Endodermal cell (in vitro differentiated cells): Measurements from ENCODE around the gene NDUFA13. TPM values are rescaled to one million over a fixed set of nuclear protein-coding genes. Genes with fewer than 3 reads are reported as not detected.

Experiments used
- DNase-seq: peaks from one replicate; pipeline ENCODE4 v3.0.0-alpha.2; 2017
- H3K27ac ChIP-seq: 2 replicates; pipeline ENCODE4 v1.5.1; 2013; ENCODE audit warnings: mild to moderate bottlenecking, low read depth, low read length, moderate library complexity
- H3K27me3 ChIP-seq: 2 replicates; pipeline ENCODE4 v1.6.1; 2013; ENCODE audit warnings: mild to moderate bottlenecking, low read length, moderate library complexity; ENCODE audit not compliant: insufficient read depth, control insufficient read depth, poor library complexity, severe bottlenecking
- H3K36me3 ChIP-seq: 2 replicates; pipeline ENCODE4 v1.7.0; 2013; ENCODE audit warnings: mild to moderate bottlenecking, low read length, moderate library complexity; ENCODE audit not compliant: control insufficient read depth, insufficient read depth
- H3K4me1 ChIP-seq: one replicate; pipeline ENCODE4 v1.7.0; 2013; ENCODE audit warnings: low read length; ENCODE audit not compliant: control insufficient read depth, insufficient read depth
- H3K4me3 ChIP-seq: 2 replicates; pipeline ENCODE4 v1.5.1; 2013; ENCODE audit warnings: mild to moderate bottlenecking, low read length, moderate library complexity
- H3K9ac ChIP-seq: 2 replicates; pipeline ENCODE4 v1.6.1; 2013; ENCODE audit warnings: mild to moderate bottlenecking, low read length, moderate library complexity; ENCODE audit not compliant: poor library complexity, severe bottlenecking; ENCODE audit errors: extremely low read depth
- H3K9me3 ChIP-seq: 2 replicates; pipeline ENCODE4 v1.6.1; 2013; ENCODE audit warnings: mild to moderate bottlenecking, low read length, moderate library complexity; ENCODE audit not compliant: control insufficient read depth
- H3K27ac Mint-ChIP-seq: 2 replicates; pipeline ENCODE4 v1.8.0; 2020; ENCODE audit warnings: mixed read lengths
- H3K27me3 Mint-ChIP-seq: 2 replicates; pipeline ENCODE4 v1.8.0; 2021; ENCODE audit warnings: mild to moderate bottlenecking, mixed read lengths; ENCODE audit not compliant: insufficient read depth
- H3K36me3 Mint-ChIP-seq: 2 replicates; pipeline ENCODE4 v1.8.0; 2020; ENCODE audit warnings: low read depth, mixed read lengths
- H3K4me1 Mint-ChIP-seq: 2 replicates; pipeline ENCODE4 v1.8.0; 2020; ENCODE audit warnings: mixed read lengths
- H3K4me3 Mint-ChIP-seq: 2 replicates; pipeline ENCODE4 v1.8.0; 2020; ENCODE audit warnings: mild to moderate bottlenecking, moderate library complexity, mixed read lengths
- H3K9me3 Mint-ChIP-seq: 2 replicates; pipeline ENCODE4 v1.8.0; 2020; ENCODE audit warnings: mild to moderate bottlenecking, mixed read lengths
- CTCF ChIP-seq: fragments of 200-600 bp; sonication (generic); conservative IDR thresholded peaks from 2 replicates; pipeline ENCODE4 v1.5.0; 2021; ENCODE audit warnings: antibody characterized with exemption, mild to moderate bottlenecking
- WGBS, 2 experiments: methylation state at CpG; one replicate each; pipeline versions ENCODE4 v1.1.5 to v1.1.7; 2013; ENCODE audit warnings: missing lambda C conversion rate in 2 of 2, mixed read lengths in 1 of 2; ENCODE audit not compliant: insufficient coverage in 1 of 2, insufficient read length in 1 of 2; 5-methylcytosine and 5-hydroxymethylcytosine counted together
- total RNA-seq, 2 donors: library from RNA; stranded (reverse); fragmentation: NEBNext Ultra II Directional in 1 of 2; extraction: Animal tissue kit (Norgen Biotek cat#: 25700) in 1 of 2; gene quantifications; 2 replicates in 1 of 2; 3 replicates in 1 of 2; pipeline ENCODE4 v1.2.1, GENCODE V29; 2021

The NDUFA13 gene
- total RNA-seq, 2 donors from 2014 or later, result 408 to 446 TPM

GRCh38 chr19:19530423-19530804 lies 14.4 kb downstream of the NDUFA13 start:
- H3K36me3 Mint-ChIP-seq, result peaks cover 30% of the 10 kb centered on the region
- Histone ChIP-seq H3K36me3 (peaks cover 20% of the 10 kb centered on the region), H3K4me3 (no peak overlapping the region), H3K9me3 (no peaks in the 10 kb centered on the region), H3K27ac (no peak overlapping the region), H3K9ac (no peak overlapping the region), H3K27me3 (no peaks in the 10 kb centered on the region), H3K4me1 (no peaks in the 10 kb centered on the region)
- no peak overlapping the region for H3K4me3 Mint-ChIP-seq
- 66 to 69% methylated on average over 6 to 9 of the region's 9 CpGs for WGBS, 2 experiments
- no peaks in the 10 kb centered on the region for H3K4me1 Mint-ChIP-seq
- no peak for TF ChIP-seq CTCF
- H3K9me3 Mint-ChIP-seq, result no peaks in the 10 kb centered on the region
- DNase-seq, result peak; percentile 79
- H3K27me3 Mint-ChIP-seq, result peaks cover 10% of the 10 kb centered on the region
- no peak overlapping the region for H3K27ac Mint-ChIP-seq

- Mint-ChIP-seq H3K9me3 (no peaks in the 10 kb centered on the region), H3K27ac (no peak overlapping the region), H3K27me3 (peaks cover 10% of the 10 kb centered on the region), H3K4me1 (no peaks in the 10 kb centered on the region), H3K4me3 (no peak overlapping the region), H3K36me3 (peaks cover 30% of the 10 kb centered on the region)
- Histone ChIP-seq H3K27me3 (no peaks in the 10 kb centered on the region), H3K4me1 (no peaks in the 10 kb centered on the region), H3K36me3 (peaks cover 18% of the 10 kb centered on the region), H3K4me3 (no peak overlapping the region), H3K9ac (no peak overlapping the region), H3K27ac (no peak overlapping the region), H3K9me3 (no peaks in the 10 kb centered on the region)
- 87 to 92% methylated on average over 4 of the region's 4 CpGs for WGBS, 2 experiments
- TF ChIP-seq CTCF, result no peak
- DNase-seq, result no peak
These were observed 14.9 kb downstream of the NDUFA13 start for GRCh38 chr19:19530889-19531288.

- peak overlapping the region; percentile 15 for H3K27ac Mint-ChIP-seq
- Histone ChIP-seq H3K4me3 (no peak overlapping the region), H3K36me3 (peaks cover 16% of the 10 kb centered on the region), H3K4me1 (no peaks in the 10 kb centered on the region), H3K27ac (no peak overlapping the region), H3K9ac (no peak overlapping the region), H3K27me3 (no peaks in the 10 kb centered on the region), H3K9me3 (no peaks in the 10 kb centered on the region)
- H3K4me3 Mint-ChIP-seq, result no peak overlapping the region
- no peaks in the 10 kb centered on the region for H3K9me3 Mint-ChIP-seq
- peak; percentile 99 for TF ChIP-seq CTCF
- WGBS, 2 experiments, result 46 to 50% methylated on average over 29 to 48 of the region's 48 CpGs
- H3K27me3 Mint-ChIP-seq, result peaks cover 21% of the 10 kb centered on the region
- H3K36me3 Mint-ChIP-seq, result peaks cover 22% of the 10 kb centered on the region
- DNase-seq, result peak; percentile 94
- no peaks in the 10 kb centered on the region for H3K4me1 Mint-ChIP-seq
These were observed 16.2 kb downstream of the NDUFA13 start for GRCh38 chr19:19531951-19532805.
